ENCODE data around the gene ARAP1.

DNA sequence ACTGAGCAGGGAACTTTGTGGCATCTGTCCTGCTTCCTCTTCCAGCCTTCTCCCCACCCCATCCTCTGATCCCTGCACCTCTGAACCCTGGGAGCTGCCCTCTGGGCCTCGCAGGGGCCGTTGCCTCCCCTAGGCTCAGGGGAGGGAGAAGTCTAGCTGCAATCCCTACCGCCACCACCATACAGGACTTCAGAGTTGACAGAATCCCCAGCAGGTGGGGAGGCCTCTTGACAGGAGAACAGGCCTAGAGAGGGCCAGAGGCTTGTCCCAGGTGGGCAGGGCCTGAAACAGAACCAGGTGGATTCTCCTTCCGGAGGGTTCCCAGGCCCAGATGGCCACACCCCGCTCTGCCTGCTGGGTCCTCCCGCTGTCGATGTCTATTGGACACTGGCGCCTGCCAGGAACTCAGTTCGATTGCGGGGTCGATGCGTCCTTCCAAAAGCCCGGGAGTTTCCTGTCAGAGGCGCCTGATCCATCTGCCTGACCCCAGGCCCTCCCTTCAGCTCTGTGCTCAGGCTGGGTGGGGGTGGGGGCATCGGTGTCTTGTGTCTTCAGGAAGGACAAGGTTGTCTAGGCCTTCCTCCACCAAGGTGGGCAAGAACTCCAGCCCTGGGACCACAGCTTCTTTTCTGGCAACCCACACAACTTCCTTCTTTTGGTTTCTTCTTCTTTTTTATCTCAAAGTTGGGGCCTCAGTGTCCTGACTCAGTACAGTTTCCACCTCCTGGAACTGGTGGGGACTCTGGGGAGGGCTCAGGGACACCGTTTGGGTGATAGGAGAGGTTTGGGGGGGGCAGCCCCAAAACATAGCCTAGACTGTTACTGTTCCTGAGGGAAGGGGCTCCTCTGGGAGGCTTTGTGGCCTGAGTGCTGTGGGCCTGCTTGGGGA lies 35.3 kb upstream of the ARAP1 start:
- TF ChIP-seq, protein P1, sequence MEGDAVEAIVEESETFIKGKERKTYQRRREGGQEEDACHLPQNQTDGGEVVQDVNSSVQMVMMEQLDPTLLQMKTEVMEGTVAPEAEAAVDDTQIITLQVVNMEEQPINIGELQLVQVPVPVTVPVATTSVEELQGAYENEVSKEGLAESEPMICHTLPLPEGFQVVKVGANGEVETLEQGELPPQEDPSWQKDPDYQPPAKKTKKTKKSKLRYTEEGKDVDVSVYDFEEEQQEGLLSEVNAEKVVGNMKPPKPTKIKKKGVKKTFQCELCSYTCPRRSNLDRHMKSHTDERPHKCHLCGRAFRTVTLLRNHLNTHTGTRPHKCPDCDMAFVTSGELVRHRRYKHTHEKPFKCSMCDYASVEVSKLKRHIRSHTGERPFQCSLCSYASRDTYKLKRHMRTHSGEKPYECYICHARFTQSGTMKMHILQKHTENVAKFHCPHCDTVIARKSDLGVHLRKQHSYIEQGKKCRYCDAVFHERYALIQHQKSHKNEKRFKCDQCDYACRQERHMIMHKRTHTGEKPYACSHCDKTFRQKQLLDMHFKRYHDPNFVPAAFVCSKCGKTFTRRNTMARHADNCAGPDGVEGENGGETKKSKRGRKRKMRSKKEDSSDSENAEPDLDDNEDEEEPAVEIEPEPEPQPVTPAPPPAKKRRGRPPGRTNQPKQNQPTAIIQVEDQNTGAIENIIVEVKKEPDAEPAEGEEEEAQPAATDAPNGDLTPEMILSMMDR (conservative IDR thresholded peaks at IDR 0.05): no peak
- no peak for TF ChIP-seq EZH2 (IDR thresholded peaks at IDR 0.05; ENCODE audit: low read depth)
